Hair follicle dermal papilla cell (primary cell): Measurements from ENCODE around the gene ACADM. TPM values are rescaled to one million over a fixed set of nuclear protein-coding genes. Genes with fewer than 3 reads are reported as not detected.

Source experiments
- small RNA-seq: library from RNA; depleted of rRNA; stranded (forward); fragments of <200 nt; gene quantifications from one replicate; pipeline ENCODE3, GENCODE V24; 2012
- total RNA-seq: library from RNA; depleted of rRNA; stranded (reverse); fragments of >200 nt; gene quantifications from 2 replicates; pipeline ENCODE4 v1.2.3, GENCODE V29; 2012

Gene ACADM
- total RNA-seq, result 23.6 and 25.3 TPM in 2 replicates

DNA sequence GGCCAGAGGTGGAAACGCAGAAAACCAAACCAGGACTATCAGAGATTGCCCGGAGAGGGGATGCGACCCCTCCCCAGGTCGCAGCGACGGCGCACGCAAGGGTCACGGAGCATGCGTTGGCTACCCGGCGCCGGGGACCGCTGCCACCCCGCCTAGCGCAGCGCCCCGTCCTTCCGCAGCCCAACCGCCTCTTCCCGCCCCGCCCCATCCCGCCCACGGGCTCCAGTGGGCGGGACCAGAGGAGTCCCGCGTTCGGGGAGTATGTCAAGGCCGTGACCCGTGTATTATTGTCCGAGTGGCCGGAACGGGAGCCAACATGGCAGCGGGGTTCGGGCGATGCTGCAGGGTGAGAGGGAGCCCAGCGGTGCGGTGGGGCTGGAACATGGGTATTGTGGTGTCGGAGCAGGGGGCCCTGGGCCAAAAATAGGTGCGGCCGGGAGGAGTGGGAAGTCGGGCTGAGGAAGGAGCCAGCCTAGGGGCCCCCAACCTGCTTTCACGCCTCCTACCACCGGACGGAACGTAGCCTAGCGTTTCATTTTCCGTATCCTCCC, at the start of gene ACADM:
TSS of gene ACADM (plus strand) at position 238 of the 551 bp plus-strand sequence. CDS start at position 317, 79 bp downstream.

DNA sequence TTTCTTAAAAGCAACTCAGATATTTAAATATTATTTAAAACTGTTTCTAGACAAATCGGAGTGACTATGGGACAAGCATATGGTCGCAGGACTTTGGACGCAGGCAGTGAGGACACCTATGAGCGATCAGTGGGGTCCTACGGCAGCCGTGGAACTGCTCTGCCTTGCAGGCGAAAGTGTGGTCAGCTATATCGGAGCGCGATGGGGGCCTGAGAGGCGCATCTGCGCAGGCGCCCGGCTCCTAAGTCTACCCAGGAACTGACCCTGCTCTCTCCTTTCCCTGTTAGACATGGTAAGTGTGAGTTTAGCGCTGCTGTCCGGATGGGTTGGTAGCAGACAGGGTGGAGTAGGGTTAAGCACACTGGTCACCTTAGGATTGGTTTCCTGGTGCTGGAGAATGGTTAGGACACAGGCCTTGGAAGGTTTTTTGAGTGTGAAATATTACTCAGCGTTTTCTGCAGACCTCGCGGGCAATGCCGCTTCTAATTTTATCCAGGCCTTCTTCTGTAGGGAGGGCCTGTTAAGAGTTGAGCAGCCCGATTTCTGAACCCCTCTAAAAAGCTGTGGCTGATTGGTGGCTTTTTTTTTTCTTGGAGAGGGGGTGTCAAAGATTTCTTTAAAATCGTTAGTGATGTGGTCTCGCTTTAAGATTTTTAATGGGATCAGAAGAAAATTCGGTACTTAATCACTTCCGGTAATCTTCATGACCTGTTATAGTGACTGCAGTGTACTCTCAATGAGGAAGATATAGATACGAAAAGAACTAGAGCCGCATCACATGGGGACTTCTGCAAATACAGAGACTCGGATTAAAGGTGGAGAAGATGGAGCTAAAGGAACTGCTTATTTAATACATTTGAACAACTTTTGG, 61.7 kb downstream of the ACADM start, which contains the start of gene RABGGTB:
TSS of gene RABGGTB (plus strand) at position 274 of the 871 bp plus-strand sequence. CDS start at position 290, 16 bp downstream.

DNA sequence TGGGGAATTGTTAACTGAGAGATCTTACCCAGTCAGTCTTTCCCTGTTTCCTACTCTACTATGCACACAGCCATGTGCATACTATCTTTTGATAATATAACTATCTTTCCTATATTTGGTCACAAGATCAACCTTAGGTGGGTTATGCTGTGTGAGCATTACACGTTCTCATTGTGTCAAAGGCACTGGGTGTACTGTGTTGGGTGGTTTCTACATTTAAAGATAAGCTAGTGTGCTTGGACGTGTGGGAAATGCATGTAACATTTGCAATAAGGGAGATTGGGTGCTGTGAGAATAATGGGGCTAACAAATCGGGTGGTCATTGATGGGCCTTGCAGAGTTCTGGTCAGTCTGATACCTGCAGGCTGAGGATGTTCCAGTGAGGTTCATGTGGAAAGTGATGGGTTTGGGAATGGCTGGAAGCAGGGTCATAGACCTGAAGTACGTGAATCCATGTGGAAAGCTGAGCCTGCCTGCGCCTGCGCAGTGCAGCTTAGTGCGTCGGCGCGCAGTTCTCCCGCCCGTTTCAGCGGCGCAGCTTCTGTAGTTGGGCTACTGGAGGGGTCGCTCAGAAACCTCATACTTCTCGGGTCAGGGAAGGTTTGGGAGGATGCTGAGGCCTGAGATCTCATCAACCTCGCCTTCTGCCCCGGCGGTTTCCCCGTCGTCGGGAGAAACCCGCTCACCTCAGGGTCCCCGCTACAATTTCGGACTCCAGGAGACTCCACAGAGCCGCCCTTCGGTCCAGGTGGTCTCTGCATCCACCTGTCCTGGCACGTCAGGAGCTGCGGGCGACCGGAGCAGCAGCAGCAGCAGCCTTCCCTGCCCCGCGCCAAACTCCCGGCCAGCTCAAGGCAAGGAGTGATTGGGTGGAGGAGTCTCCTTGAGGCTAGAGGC, 72.1 kb downstream of the ACADM start, which contains the start of gene MSH4:
TSS of gene MSH4 (plus strand) at position 507 of the 897 bp plus-strand sequence. CDS start at position 611, 104 bp downstream.

Small RNA genes within 50 kb of the gene (small RNA-seq; reads per million reads assigned to genes)
- gene SNORD45A (not detected), gene SNORD45B (not detected), gene SNORD45C (not detected)

Other genes starting within 250 kb of the ACADM start
- gene SLC44A5, start 113.6 kb upstream of the ACADM start, total RNA-seq, result 0.12 and 0.49 TPM in 2 replicates
- gene RABGGTB, start 61.5 kb downstream of the ACADM start, total RNA-seq, result 75.8 and 84.9 TPM in 2 replicates
- 0.12 and 0.16 TPM in 2 replicates for gene MSH4, start 72.2 kb downstream of the ACADM start, total RNA-seq
- not detected in 2 replicates for gene ASB17, start 207.7 kb downstream of the ACADM start, total RNA-seq